GM19043 (cell line): Measurements from ENCODE around the gene KCTD16.

Experiments used
- ATAC-seq: cut with Tn5 transposase; IDR thresholded peaks from one replicate; pipeline ENCODE4 v1.9.1; 2021; ENCODE audit warnings: low read depth; ENCODE audit not compliant: unreplicated experiment

Gene KCTD16

GRCh38 chr5:144436007-144436406, 265.3 kb downstream of the KCTD16 start:
- no peak for ATAC-seq

- no peak for ATAC-seq
These were observed 267.6 kb downstream of the KCTD16 start for GRCh38 chr5:144438237-144438636.

GRCh38 chr5:144448457-144448856, 277.8 kb downstream of the KCTD16 start:
- no peak for ATAC-seq

GRCh38 chr5:144451187-144451973, 280.7 kb downstream of the KCTD16 start:
- no peak for ATAC-seq

- no peak for ATAC-seq
These were observed 283.1 kb downstream of the KCTD16 start for GRCh38 chr5:144453753-144454152.

- ATAC-seq, result no peak
These were observed 286.5 kb downstream of the KCTD16 start for GRCh38 chr5:144457160-144457559.

GRCh38 chr5:144458216-144458615, 287.5 kb downstream of the KCTD16 start:
- no peak for ATAC-seq

- no peak for ATAC-seq
These were observed 289.9 kb downstream of the KCTD16 start for GRCh38 chr5:144460600-144460999.

- ATAC-seq, result no peak
These were observed 291.9 kb downstream of the KCTD16 start for GRCh38 chr5:144462577-144462976.

GRCh38 chr5:144463481-144464223, 293.0 kb downstream of the KCTD16 start:
- ATAC-seq, result no peak

- no peak for ATAC-seq
These were observed 293.6 kb downstream of the KCTD16 start for GRCh38 chr5:144464306-144464705.

- no peak for ATAC-seq
These were observed 294.8 kb downstream of the KCTD16 start for GRCh38 chr5:144465441-144465840.

- ATAC-seq, result no peak
These were observed 297.1 kb downstream of the KCTD16 start for GRCh38 chr5:144467792-144468191.

GRCh38 chr5:144468571-144468970, 297.9 kb downstream of the KCTD16 start:
- ATAC-seq, result no peak

- no peak for ATAC-seq
These were observed 298.4 kb downstream of the KCTD16 start for GRCh38 chr5:144469106-144469505.

GRCh38 chr5:144472221-144472620, 301.5 kb downstream of the KCTD16 start:
- ATAC-seq, result no peak

- ATAC-seq, result no peak
These were observed 303.0 kb downstream of the KCTD16 start for GRCh38 chr5:144473650-144474049.

GRCh38 chr5:144478565-144478964, 307.9 kb downstream of the KCTD16 start:
- ATAC-seq, result no peak

- no peak for ATAC-seq
These were observed 311.2 kb downstream of the KCTD16 start for GRCh38 chr5:144481861-144482260.

GRCh38 chr5:144484124-144484897, 313.6 kb downstream of the KCTD16 start:
- ATAC-seq, result no peak

GRCh38 chr5:144485540-144485939, 314.9 kb downstream of the KCTD16 start:
- no peak for ATAC-seq
